Panc1 (cell line): ENCODE data around the gene SLC6A1. TPM values are rescaled to one million over a fixed set of nuclear protein-coding genes. Genes with fewer than 3 reads are reported as not detected.

Experiments
- ATAC-seq: fragments of 200-7000 bp; cut with Tn5 transposase; 2 replicates; pipeline ENCODE4 v1.9.1; 2020; ENCODE audit warnings: mild to moderate bottlenecking, moderate library complexity
- BruUV-seq: library from RNA; stranded (reverse); fragments of 400-500 nt; replicated peaks from 2 replicates; lab custom pipeline; 2021; lab: Mats Ljungman, UMichigan
- CTCF ChIA-PET: fragments of 300-600 bp; sonication (Branson Sonifier 250); formaldehyde crosslinking; loops from one replicate; lab custom pipeline; 2022; ENCODE audit warnings: antibody characterized with exemption; lab: Charles Lee
- POLR2A ChIA-PET: fragments of 300-600 bp; sonication (Branson Sonifier 250); formaldehyde crosslinking; loops from one replicate; lab custom pipeline; 2022; ENCODE audit warnings: antibody characterized with exemption; lab: Charles Lee
- DNase-seq: peaks from one replicate; pipeline ENCODE4 v3.0.0-alpha.2; 2010; ENCODE audit warnings: low read depth, low spot score
- H3K27ac ChIP-seq: 2 replicates; pipeline ENCODE4 v1.5.1; 2011; ENCODE audit warnings: mild to moderate bottlenecking, low read length, inconsistent platforms
- H3K27me3 ChIP-seq: fragments of 200-500 bp; sonication (Bioruptor generic); 2 replicates; pipeline ENCODE4 v1.6.0; 2014; ENCODE audit warnings: low read length, inconsistent platforms; ENCODE audit not compliant: control insufficient read depth, insufficient read depth
- H3K36me3 ChIP-seq: fragments of 200-500 bp; sonication (Bioruptor generic); 2 replicates; pipeline ENCODE4 v1.5.1; 2014; ENCODE audit warnings: inconsistent platforms, mild to moderate bottlenecking, low read length, moderate library complexity; ENCODE audit not compliant: control insufficient read depth, insufficient read depth
- H3K4me1 ChIP-seq: 2 replicates; pipeline ENCODE4 v1.5.1; 2011; ENCODE audit warnings: inconsistent platforms, mild to moderate bottlenecking, low read length, moderate library complexity; ENCODE audit not compliant: control insufficient read depth, insufficient read depth
- H3K4me3 ChIP-seq, 2 experiments: 2 replicates each; pipeline ENCODE4 v1.5.1; 2011 to 2012; ENCODE audit warnings: low read depth in 2 of 2, low read length in 2 of 2, mild to moderate bottlenecking in 2 of 2, inconsistent platforms in 1 of 2, moderate library complexity in 1 of 2
- H3K9me3 ChIP-seq: fragments of 200-500 bp; sonication (Bioruptor generic); 2 replicates; pipeline ENCODE4 v1.5.1; 2014; ENCODE audit warnings: low read depth, mild to moderate bottlenecking, inconsistent platforms, low read length, moderate library complexity; ENCODE audit not compliant: control insufficient read depth, insufficient read depth
- POLR2AphosphoS5 ChIP-seq: IDR thresholded peaks from 2 replicates; pipeline ENCODE4 v1.6.1; 2012; ENCODE audit warnings: mild to moderate bottlenecking, low read depth, low read length, moderate library complexity
- SIN3A ChIP-seq: IDR thresholded peaks from 2 replicates; pipeline ENCODE4 v1.6.1; 2012; ENCODE audit warnings: low read depth, mild to moderate bottlenecking, low read length, moderate library complexity, borderline replicate concordance; ENCODE audit not compliant: insufficient read depth
- TCF7L2 ChIP-seq: IDR thresholded peaks from 2 replicates; pipeline ENCODE4 v1.6.1; 2011; ENCODE audit warnings: mild to moderate bottlenecking, low read depth, low read length, inconsistent platforms
- in situ Hi-C: cut with HindIII; loops from 2 replicates; pipeline ENCODE4 v1.10.0; 2016; ENCODE audit warnings: low sequenced_read_pairs, low pct_unique_long_range_greater_than_20kb
- intact Hi-C: fragments of 100-400 bp; cut with micrococcal nuclease; formaldehyde crosslinking; loops from one replicate; pipeline ENCODE4 v1.10.0; 2022; ENCODE audit not compliant: unreplicated experiment
- total RNA-seq: library from RNA; stranded (reverse); gene quantifications from one replicate; pipeline ENCODE4 v1.2.1, GENCODE V29; 2021; ENCODE audit not compliant: unreplicated experiment
- TF ChIP-seq, protein P1 (sequence below): fragments of 450-650 bp; IDR thresholded peaks from 2 replicates; pipeline ENCODE4 v1.5.1; 2017; ENCODE audit warnings: mild to moderate bottlenecking
- TF ChIP-seq, protein P2 (sequence below), 2 experiments: IDR thresholded peaks; 2 replicates each; pipeline ENCODE4 v1.6.1; 2011 to 2012; ENCODE audit warnings: low read depth in 2 of 2, control low read depth in 1 of 2, low read length in 1 of 2, mild to moderate bottlenecking in 1 of 2, moderate library complexity in 1 of 2; ENCODE audit not compliant: insufficient read depth in 1 of 2

The SLC6A1 gene
- total RNA-seq, 1 experiment from 2014 or later: not detected

DNA sequence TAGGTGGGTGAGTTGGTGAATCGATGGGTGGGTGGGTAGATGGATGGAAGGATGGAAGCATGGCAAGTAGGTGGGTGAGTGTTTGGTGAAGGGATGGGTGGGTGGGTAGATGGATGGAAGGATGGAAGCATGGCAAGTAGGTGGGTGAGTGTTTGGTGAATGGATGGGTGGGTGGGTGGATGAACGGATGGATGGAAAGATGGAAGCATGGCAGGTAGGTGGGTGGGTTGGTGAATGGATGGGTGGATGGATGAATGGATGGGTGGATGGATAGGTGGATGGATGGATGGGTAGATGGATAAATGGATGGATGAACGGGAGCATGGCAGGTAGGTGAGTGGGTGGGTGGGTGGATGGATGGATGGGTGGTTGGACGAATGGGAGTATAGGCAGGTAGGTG is 65.1 kb downstream of the SLC6A1 start:
- H3K9me3 ChIP-seq: no peaks in the 10 kb centered on the region
- no TSS peak for BruUV-seq
- H3K36me3 ChIP-seq: no peaks in the 10 kb centered on the region
- intact Hi-C loops: loop anchor here (5.0 kb wide), 1 partner anchor 110 kb away; no protein-coding TSS in a partner anchor
- ChIA-PET CTCF (no interaction called here), POLR2A (no interaction called here)
- H3K27me3 ChIP-seq: no peaks in the 10 kb centered on the region; the same call in 1 of the 2 replicates
- ATAC-seq: no peak
- DNase-seq: no peak
- no peak overlapping the region for H3K27ac ChIP-seq
- in situ Hi-C loops: no loop called here
- H3K4me1 ChIP-seq: no peaks in the 10 kb centered on the region
- TF ChIP-seq TCF7L2: no peak
- TF ChIP-seq POLR2AphosphoS5: no peak
- TF ChIP-seq, protein P1, sequence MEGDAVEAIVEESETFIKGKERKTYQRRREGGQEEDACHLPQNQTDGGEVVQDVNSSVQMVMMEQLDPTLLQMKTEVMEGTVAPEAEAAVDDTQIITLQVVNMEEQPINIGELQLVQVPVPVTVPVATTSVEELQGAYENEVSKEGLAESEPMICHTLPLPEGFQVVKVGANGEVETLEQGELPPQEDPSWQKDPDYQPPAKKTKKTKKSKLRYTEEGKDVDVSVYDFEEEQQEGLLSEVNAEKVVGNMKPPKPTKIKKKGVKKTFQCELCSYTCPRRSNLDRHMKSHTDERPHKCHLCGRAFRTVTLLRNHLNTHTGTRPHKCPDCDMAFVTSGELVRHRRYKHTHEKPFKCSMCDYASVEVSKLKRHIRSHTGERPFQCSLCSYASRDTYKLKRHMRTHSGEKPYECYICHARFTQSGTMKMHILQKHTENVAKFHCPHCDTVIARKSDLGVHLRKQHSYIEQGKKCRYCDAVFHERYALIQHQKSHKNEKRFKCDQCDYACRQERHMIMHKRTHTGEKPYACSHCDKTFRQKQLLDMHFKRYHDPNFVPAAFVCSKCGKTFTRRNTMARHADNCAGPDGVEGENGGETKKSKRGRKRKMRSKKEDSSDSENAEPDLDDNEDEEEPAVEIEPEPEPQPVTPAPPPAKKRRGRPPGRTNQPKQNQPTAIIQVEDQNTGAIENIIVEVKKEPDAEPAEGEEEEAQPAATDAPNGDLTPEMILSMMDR: no peak
- no peak for TF ChIP-seq SIN3A
- TF ChIP-seq, protein P2, sequence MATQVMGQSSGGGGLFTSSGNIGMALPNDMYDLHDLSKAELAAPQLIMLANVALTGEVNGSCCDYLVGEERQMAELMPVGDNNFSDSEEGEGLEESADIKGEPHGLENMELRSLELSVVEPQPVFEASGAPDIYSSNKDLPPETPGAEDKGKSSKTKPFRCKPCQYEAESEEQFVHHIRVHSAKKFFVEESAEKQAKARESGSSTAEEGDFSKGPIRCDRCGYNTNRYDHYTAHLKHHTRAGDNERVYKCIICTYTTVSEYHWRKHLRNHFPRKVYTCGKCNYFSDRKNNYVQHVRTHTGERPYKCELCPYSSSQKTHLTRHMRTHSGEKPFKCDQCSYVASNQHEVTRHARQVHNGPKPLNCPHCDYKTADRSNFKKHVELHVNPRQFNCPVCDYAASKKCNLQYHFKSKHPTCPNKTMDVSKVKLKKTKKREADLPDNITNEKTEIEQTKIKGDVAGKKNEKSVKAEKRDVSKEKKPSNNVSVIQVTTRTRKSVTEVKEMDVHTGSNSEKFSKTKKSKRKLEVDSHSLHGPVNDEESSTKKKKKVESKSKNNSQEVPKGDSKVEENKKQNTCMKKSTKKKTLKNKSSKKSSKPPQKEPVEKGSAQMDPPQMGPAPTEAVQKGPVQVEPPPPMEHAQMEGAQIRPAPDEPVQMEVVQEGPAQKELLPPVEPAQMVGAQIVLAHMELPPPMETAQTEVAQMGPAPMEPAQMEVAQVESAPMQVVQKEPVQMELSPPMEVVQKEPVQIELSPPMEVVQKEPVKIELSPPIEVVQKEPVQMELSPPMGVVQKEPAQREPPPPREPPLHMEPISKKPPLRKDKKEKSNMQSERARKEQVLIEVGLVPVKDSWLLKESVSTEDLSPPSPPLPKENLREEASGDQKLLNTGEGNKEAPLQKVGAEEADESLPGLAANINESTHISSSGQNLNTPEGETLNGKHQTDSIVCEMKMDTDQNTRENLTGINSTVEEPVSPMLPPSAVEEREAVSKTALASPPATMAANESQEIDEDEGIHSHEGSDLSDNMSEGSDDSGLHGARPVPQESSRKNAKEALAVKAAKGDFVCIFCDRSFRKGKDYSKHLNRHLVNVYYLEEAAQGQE (IDR thresholded peaks at IDR 0.05; ENCODE audit: insufficient read depth in 1 of 2, low read depth in 2 of 2, low read length in 1 of 2): no peak
- H3K4me3 ChIP-seq: no peak overlapping the region

DNA sequence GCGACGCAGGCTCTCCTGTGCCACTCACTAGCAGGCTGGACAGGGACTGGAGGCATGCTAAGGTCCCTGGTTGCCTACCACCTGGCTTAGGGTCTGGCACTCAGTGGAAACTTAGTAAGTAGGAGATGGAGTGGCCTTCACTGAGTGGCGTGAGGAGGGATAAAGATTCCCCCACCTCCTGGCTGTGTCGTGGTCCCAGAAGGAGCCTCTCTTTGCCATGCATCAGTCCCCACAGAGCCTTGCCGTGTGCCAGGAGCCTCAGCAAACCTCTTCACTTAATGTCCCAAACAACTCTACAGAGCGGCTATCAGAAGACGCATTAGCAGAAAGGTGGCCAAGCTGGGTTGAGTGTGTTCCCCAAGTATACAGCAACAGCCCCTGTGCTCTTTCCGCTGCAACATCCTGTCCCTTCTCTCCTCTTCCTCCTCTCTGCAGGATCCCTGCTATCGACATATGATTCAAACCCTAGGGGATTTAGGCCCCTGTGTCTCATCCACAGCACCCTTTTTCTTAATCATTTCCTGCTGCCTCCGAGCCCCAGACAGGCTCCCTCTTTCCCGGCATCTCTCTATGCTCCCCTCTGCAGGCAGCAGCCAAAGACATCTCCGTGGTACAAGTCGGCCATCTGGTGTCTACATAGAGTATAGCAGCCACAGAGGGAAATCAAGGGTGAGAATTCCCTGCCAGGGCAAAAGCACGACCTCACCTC is 66.7 kb downstream of the SLC6A1 start:
- TF ChIP-seq, protein P1: peak; percentile 83
- TF ChIP-seq POLR2AphosphoS5 (no peak), SIN3A (no peak), TCF7L2 (no peak)
- TF ChIP-seq, protein P2 (IDR thresholded peaks at IDR 0.05; ENCODE audit: insufficient read depth in 1 of 2, low read depth in 2 of 2, low read length in 1 of 2): no peak
- intact Hi-C loops (loop anchor here (1.0 to 5.0 kb wide), 2 partner anchors 112 to 301 kb away; no protein-coding TSS in a partner anchor), in situ Hi-C loops (no loop called here)
- no TSS peak for BruUV-seq
- Histone ChIP-seq H3K27ac (no peak overlapping the region), H3K9me3 (no peaks in the 10 kb centered on the region), H3K4me3 (no peak overlapping the region), H3K27me3 (no peaks in the 10 kb centered on the region; the same call in 1 of the 2 replicates), H3K36me3 (no peaks in the 10 kb centered on the region), H3K4me1 (no peaks in the 10 kb centered on the region)
- ATAC-seq (peak; percentile 81), DNase-seq (peak; percentile 32)
- CTCF ChIA-PET: interaction anchor here (0.6 to 2.0 kb wide), 6 partner anchors 26 to 301 kb away, joined by 3 to 10 read pairs (median 4); no protein-coding TSS in a partner anchor
- POLR2A ChIA-PET: no interaction called here
